Astrocyte of the cerebellum (primary cell): Measurements from ENCODE around the gene BHLHE23.

Experiments
- DNase-seq: peaks from one replicate; pipeline ENCODE4 v3.0.0-alpha.2; 2011; ENCODE audit warnings: low read depth
- H3K4me3 ChIP-seq: 2 replicates; pipeline ENCODE4 v1.5.1; 2011; ENCODE audit warnings: mild to moderate bottlenecking, low read depth, low read length, moderate library complexity
- in situ Hi-C: cut with HindIII; loops from 2 replicates; pipeline ENCODE4 v1.10.0; 2017; ENCODE audit warnings: low sequenced_read_pairs
- TF ChIP-seq, protein P1 (sequence below): IDR thresholded peaks from 2 replicates; pipeline ENCODE4 v1.5.1; 2012; ENCODE audit warnings: low read length, low read depth, moderate library complexity, mild to moderate bottlenecking; ENCODE audit errors: missing control alignments

The BHLHE23 gene

DNA sequence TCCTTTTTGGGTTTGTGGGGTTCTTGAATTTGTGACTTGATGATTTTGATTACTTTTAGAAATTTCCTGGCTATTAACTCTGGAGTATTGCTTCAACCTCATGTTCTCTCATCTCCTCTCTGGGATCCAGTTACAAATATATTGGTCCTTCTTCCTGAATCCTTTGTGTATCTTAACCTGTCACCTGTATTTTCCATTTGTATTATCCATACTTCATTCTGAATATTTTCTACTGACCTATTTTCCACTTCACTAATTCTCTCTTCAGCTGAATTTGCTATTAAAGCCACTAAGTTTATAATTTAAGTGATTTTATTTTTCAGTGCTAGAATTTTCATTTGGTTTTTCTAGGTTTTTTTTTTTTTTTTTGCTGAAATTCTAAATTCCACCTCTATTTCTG lies 6.4 kb upstream of the BHLHE23 start:
- TF ChIP-seq, protein P1, sequence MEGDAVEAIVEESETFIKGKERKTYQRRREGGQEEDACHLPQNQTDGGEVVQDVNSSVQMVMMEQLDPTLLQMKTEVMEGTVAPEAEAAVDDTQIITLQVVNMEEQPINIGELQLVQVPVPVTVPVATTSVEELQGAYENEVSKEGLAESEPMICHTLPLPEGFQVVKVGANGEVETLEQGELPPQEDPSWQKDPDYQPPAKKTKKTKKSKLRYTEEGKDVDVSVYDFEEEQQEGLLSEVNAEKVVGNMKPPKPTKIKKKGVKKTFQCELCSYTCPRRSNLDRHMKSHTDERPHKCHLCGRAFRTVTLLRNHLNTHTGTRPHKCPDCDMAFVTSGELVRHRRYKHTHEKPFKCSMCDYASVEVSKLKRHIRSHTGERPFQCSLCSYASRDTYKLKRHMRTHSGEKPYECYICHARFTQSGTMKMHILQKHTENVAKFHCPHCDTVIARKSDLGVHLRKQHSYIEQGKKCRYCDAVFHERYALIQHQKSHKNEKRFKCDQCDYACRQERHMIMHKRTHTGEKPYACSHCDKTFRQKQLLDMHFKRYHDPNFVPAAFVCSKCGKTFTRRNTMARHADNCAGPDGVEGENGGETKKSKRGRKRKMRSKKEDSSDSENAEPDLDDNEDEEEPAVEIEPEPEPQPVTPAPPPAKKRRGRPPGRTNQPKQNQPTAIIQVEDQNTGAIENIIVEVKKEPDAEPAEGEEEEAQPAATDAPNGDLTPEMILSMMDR = no peak
- DNase-seq = no peak
- H3K4me3 ChIP-seq = no peak overlapping the region
- in situ Hi-C loops = no loop called here

DNA sequence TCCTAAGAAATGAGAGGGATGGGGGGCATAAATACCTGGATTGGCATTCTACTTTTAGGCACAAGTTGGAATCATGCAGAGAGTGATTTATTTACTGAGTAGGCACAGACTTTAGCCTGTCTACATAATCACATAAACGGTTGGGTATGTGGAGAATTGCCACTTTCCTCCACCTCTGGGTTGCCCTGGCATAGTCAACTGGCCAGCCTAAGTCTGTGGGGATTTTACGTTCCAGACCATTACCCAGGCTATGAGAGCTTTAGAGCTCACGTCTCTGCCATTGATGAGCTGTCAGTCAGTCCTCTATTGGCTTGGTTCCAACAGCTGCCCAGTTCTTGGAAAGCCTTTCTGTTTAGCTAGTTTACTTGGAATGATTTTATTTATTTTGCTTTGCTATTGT lies 5.0 kb upstream of the BHLHE23 start:
- in situ Hi-C loops = no loop called here
- DNase-seq = no peak
- TF ChIP-seq, protein P1 = no peak
- no peak overlapping the region for H3K4me3 ChIP-seq

GRCh38 chr20:63009988-63010769 lies 3.4 kb upstream of the BHLHE23 start:
- in situ Hi-C loops = no loop called here

GRCh38 chr20:63009045-63009961 lies 2.5 kb upstream of the BHLHE23 start:
- in situ Hi-C loops = no loop called here
- H3K4me3 ChIP-seq = no peak overlapping the region
- DNase-seq = peak; percentile 12
- TF ChIP-seq, protein P1 = peak; percentile 90

More at GRCh38 chr20:63009988-63010769, 3.4 kb upstream of the BHLHE23 start:
- no peak for DNase-seq
- TF ChIP-seq, protein P1 = no peak
- H3K4me3 ChIP-seq = no peak overlapping the region

DNA sequence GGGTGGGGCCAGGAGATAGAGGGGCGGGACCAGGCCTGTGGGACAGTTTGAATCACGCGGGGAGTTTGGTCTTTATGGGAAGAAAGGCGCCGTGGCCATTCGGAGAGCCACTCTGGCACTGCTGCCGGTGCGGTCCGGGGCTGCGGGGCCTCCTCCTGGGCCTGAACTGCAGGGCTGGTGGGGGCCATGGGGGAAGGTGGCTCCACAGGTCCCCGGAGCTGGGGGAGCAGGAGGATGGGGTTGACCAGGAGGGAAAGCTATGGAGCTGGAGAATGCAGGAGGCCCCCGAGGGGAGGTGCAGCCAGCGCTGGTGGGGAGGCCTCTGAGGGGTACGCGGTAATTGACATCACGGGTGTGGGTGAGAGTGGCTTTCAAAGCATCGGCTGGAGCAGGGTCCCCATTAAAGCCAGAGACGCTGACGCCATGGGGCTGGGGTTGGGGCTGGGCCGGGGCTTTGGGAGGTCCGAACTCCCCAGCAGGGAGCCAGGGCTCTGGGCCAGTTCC lies 1.8 kb upstream of the BHLHE23 start:
- no peak overlapping the region for H3K4me3 ChIP-seq
- no peak for DNase-seq
- TF ChIP-seq, protein P1 = no peak
- in situ Hi-C loops = no loop called here

DNA sequence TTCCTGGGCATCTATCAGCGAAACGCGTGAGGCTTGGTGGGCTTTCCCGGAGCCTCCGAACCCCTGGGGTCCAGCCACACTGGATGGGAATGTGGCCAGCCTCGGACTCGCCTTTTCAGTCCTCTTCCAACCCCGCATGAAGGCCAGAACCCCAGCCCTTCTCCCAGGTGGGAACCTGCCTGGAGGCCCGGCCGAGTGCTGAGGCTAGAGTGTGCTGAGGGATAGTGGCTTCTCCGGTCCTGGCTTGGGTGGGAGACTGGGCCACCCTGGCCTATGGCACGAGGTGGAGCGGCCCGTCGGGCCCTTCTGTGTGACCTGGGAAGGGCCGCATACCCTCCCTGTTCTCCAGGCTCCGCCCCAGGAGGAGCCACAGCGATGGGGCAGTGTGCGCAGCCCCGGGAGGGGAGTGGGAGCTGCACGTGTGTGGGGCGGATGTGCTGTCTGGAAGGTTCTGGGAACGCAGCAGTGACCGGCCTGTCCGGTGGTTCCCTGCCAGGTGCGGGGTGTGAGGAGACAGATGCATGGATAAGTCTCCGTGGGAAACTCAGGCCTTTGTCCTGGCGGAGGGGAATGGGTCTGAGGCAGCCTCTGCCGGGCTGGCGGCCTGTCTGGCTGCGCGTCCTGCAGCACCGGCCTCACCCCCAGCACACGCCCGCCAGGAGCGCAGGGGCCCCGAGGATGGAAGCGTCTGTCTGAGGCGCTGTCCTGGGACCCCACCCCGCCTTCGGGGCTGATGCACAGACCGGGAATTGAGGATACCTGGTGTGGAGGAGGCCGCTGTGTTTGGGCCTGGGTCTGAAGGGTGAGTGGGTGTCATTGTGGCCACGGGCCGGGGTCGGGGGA lies 1.1 kb upstream of the BHLHE23 start:
- no peak for DNase-seq
- TF ChIP-seq, protein P1 = no peak
- no peak overlapping the region for H3K4me3 ChIP-seq
- in situ Hi-C loops = no loop called here
